ENCODE data around the gene DAB1.

DAB1 gene

DNA sequence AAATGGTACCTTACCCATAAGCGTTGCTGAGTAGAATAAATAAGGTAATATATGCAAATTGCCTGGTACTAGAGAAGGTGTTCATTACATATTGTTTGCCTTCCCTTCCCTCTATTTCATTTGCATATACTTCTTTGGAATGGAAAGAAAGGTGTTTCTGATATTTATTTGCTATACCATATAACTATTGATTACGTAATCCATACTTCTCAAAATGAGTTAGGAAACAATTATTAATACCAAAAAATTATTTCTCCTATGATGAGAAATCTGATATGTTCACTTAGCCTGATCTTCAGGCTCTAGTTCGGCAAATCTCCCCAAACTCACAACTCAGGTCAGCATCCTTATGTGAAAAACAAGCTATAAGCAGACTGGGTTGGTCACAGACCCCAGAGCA, 119.3 kb downstream of the DAB1 start:
- H3K4me3 ChIP-seq (ENCODE audit: low read length): no peak overlapping the region
- no peak for DNase-seq (ENCODE audit: low read depth)
- TF ChIP-seq, protein P1, sequence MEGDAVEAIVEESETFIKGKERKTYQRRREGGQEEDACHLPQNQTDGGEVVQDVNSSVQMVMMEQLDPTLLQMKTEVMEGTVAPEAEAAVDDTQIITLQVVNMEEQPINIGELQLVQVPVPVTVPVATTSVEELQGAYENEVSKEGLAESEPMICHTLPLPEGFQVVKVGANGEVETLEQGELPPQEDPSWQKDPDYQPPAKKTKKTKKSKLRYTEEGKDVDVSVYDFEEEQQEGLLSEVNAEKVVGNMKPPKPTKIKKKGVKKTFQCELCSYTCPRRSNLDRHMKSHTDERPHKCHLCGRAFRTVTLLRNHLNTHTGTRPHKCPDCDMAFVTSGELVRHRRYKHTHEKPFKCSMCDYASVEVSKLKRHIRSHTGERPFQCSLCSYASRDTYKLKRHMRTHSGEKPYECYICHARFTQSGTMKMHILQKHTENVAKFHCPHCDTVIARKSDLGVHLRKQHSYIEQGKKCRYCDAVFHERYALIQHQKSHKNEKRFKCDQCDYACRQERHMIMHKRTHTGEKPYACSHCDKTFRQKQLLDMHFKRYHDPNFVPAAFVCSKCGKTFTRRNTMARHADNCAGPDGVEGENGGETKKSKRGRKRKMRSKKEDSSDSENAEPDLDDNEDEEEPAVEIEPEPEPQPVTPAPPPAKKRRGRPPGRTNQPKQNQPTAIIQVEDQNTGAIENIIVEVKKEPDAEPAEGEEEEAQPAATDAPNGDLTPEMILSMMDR (conservative IDR thresholded peaks at IDR 0.05; ENCODE audit: low read length): no peak

DNA sequence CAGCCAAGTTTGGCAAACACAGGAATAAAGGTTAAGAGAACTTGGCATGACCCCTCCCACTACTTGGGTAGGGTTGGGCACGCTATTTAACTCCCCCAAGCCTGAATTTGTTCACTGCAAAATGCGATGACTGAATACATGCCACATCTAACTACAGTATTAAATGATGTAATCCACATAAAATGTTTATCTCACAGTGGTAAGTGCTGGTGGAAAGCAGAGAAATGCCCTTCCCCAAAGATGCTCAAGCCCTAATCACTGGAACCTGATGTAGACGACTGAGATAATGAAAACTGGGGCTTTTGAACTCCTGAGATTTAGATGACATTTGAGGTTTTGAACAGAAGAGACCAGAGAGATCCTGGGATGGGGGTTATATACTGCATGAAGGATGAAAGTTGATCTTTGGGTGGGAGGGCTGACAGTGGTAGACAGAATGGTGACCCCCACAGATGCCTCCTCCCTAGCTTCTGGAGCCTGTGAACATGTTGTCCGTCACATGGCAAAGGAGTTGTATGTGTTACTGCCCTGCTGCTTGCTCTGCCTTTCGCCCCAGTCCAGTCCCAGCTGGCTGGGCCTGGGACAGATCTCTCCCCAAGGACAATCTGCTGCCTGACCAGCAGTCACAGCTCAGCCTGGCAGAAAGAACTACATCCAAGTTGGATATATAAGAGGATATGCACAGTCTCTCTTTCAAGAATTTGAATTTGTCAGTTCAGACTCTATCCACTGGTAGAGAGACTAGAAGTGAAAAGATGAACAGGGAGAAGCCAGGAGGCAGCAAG, 120.9 kb downstream of the DAB1 start:
- no peak for DNase-seq (ENCODE audit: low read depth)
- TF ChIP-seq, protein P1 (conservative IDR thresholded peaks at IDR 0.05; ENCODE audit: low read length): no peak
- no peak overlapping the region for H3K4me3 ChIP-seq (ENCODE audit: low read length)

DNA sequence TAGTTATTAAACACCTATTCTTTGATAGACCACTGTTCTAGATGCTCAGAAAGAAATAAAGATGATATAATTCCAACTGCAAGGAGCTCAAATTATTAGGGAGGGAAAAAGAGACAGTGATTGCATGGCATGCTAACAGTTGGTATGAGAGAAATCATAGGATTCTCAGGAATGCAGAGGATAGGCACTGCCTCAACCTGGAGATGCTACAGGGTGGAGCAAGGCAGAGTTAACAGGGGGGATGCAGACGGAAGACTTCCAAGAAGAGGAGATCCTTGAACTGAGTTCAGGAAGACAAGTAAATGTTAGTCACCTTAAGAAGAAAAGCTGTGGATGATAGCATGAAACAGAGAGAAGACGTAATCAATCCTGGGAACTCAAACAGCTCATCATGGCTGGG, 123.7 kb downstream of the DAB1 start:
- H3K4me3 ChIP-seq (ENCODE audit: low read length): no peak overlapping the region
- peak; percentile 8 for DNase-seq (ENCODE audit: low read depth)
- TF ChIP-seq, protein P1 (conservative IDR thresholded peaks at IDR 0.05; ENCODE audit: low read length): no peak

DNA sequence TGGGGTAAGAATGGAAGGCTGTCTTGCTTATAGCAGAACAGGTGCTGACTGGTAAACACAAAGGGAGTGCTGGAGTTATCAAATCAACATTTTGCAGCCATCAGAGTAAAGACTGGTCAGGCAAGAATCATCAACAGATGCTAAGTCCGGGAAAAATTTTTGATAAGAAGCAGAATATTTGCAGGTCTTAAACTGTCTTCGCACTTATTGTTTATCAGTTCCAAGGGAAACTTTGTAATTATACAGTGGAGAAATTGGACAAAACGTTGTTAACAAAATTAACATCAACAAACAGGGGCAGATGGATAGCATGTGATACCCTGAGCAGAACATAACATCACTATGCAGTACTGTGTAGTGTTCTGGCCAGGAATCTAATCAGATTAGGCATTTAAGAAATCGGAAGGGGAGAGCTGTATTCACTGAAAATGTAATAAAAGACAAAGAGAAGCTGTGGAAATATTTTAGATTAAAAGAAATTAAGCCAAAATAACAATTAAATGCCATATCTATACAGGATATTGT, 127.1 kb downstream of the DAB1 start:
- TF ChIP-seq, protein P1 (conservative IDR thresholded peaks at IDR 0.05; ENCODE audit: low read length): no peak
- no peak for DNase-seq (ENCODE audit: low read depth)
- no peak overlapping the region for H3K4me3 ChIP-seq (ENCODE audit: low read length)

DNA sequence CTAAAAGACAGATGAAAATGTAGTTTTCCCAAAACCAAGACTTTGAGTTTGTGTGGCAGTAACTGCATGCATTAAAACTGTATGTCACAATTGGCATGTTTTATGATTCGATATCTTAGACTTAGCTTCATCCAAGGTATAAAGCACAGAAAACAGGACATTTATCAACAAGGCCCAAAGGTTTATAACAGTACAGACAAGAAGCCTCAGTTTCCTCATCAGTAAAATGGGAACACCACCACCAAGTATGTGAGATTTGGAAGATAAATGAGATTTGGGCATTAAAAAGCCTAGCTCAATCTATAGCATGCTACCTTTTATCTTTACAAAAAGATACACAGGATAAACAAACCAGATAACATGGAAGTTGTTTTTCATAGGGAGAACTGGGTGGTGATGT, 128.5 kb downstream of the DAB1 start:
- no peak overlapping the region for H3K4me3 ChIP-seq (ENCODE audit: low read length)
- TF ChIP-seq, protein P1 (conservative IDR thresholded peaks at IDR 0.05; ENCODE audit: low read length): no peak
- no peak for DNase-seq (ENCODE audit: low read depth)

DNA sequence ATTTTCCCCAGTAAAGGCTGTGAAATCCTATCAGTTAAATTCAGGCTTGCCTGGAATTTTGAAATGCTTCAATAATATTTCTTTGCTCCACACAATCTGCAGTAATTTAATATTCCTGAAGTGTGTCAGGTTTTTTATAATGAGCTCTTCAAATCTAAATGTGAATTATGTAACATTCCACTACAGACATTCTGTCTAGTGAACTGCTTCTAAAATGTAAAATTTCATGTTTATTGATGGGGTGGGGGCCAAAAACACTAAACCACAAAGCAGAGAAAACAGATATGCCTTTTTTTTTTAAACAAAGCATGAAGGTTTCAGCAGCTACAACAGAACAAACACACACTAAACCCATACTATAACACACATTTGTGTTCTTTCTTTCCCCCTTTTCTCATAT, 129.7 kb downstream of the DAB1 start:
- TF ChIP-seq, protein P1 (conservative IDR thresholded peaks at IDR 0.05; ENCODE audit: low read length): no peak
- H3K4me3 ChIP-seq (ENCODE audit: low read length): no peak overlapping the region
- no peak for DNase-seq (ENCODE audit: low read depth)

DNA sequence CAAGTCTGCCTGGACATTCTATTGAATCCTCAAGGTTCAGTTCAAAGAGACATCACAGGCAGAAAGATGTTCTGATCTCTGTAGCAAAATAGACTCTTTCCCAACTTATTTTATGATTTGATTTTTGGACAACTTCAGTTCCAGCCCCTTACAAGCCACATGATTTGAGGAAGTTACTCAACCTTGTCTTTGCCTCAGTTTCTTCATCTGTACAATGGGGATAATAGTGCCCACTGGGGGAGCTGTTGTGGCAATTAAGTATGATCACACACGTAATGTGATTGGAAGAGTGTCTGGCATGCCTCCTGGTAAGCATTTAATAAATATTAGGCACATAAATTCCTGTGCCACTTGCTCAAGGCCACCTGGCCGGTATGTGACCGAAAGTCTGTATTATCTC, 130.6 kb downstream of the DAB1 start:
- TF ChIP-seq, protein P1 (conservative IDR thresholded peaks at IDR 0.05; ENCODE audit: low read length): no peak
- no peak overlapping the region for H3K4me3 ChIP-seq (ENCODE audit: low read length)
- no peak for DNase-seq (ENCODE audit: low read depth)

All from AG10803 (cell line).